Right hindlimb (tissue), 1 donor: Measurements from ENCODE around the gene AQP5.

Experiments used
- DNase-seq: peaks from one replicate; pipeline ENCODE4 v3.0.0-alpha.2; 2018

Gene AQP5

DNA sequence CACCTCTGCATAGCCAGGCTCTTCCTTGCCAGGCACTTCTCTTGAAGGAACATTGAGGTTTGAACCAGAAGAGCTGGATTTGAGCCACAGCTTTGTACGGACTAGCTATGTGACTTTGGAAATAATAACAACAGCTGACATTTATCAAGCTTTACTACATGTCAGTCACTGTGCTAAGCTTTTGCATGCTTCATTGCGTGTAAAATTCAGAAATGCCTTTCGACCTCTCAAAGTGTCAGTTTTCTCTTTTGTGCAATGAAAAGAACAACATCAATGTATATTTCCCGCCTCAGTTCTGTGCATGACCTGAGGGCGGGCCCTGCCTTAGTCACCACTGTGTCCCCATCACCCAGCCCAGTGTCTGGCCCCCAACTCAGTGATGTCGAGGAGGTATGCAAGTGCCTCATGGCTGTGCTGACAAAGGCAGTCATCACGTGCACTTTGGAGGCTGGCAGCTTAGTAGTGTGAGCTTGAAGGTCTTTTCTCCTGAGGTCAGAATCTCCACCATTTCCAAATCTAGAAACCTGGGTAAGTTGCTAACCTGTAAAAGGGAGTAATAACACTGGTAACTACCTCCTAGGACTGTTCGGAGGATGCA is 29.0 kb upstream of the AQP5 start:
- no peak for DNase-seq

DNA sequence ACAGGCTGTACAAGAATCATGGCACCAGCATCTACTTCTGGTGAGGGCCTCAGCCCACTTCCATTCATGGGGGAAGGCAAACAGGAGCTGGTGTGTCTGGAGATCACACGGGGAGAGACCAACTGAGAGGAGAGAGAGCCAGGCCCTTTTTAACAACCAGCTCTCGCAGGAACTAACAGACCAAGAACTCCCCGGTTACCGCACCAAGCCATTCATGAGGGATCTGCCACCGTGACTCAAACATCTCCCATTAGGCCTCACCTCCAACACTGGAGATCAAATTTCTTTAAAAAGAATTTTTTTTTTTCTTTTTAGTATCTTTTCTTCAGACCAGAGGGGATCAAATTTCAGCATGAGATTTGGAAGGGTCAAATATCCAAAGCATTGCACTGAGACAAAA is 27.9 kb upstream of the AQP5 start:
- no peak for DNase-seq

- no peak for DNase-seq
Observed at GRCh38 chr12:49934505-49934904, 27.2 kb upstream of the AQP5 start.

DNA sequence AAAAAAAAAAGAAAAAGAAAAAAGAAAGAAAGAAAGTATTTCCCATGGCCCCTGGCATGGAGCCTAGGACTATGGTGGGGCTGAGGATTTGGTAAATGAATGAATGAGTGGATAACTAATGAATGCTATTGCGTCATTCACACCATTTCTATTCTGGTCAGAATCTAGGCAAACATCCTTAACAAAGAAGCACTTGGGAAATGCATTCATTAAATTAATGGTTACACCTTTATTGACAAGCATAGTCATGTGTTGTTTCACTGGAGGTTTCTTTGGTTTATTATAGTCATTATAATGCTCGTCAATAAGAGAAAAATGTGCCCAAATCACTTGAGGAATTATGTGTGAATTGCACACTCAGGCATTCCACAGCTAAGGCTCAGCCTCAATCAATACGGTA is 24.7 kb upstream of the AQP5 start:
- no peak for DNase-seq

DNA sequence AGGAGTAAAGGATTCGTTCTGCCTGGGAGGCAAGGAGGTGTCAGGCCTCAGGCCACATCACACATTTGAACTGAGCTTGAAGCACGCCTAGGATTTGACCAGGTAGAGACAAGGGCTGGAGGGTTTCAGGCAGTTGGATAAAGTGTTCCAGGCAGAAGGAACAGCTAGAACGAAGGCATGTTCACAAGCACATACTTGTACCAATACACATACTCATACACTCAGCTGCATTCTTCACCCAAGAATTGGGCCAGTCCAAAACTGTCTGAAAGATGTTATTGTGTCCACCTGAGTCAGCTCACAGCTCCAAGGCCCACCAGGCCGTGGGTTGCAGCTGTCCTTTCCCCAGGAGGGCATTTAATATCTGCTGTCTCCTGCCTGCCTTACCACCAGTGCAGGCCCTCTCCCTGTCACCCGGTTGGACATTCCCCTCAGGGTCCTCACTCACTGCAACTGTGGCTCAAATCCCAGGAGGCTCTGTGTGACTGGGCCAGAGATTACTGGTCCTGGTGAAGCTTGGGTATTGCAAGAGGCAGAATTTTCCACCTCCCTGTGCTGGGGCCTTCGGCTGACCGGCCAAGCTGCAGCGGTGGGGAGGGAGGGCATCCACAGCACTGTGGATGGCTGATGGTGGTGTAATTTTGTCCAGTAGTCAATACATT is 23.9 kb upstream of the AQP5 start:
- no peak for DNase-seq

- no peak for DNase-seq
Observed at GRCh38 chr12:49939307-49939706, 22.4 kb upstream of the AQP5 start.

DNA sequence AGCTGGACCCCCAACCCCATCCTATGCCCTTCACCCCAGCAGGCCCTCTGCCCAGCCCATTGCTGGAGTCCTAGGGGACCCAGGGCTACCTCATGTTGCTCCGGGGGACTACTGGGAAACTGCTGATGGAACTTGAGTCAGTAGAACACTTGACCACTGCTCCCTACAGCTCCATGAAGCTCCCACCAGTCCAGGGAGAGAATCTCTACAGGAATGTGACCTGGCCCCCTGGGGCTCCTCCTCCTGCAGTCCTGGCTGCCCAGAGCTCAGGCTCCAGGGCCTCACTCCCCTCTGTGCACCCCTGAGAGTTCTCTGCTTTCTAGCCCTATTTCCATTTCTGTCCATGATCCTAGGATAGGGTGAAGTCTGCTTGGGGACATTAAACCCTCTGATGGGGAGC is 22.0 kb upstream of the AQP5 start:
- DNase-seq, result no peak

DNA sequence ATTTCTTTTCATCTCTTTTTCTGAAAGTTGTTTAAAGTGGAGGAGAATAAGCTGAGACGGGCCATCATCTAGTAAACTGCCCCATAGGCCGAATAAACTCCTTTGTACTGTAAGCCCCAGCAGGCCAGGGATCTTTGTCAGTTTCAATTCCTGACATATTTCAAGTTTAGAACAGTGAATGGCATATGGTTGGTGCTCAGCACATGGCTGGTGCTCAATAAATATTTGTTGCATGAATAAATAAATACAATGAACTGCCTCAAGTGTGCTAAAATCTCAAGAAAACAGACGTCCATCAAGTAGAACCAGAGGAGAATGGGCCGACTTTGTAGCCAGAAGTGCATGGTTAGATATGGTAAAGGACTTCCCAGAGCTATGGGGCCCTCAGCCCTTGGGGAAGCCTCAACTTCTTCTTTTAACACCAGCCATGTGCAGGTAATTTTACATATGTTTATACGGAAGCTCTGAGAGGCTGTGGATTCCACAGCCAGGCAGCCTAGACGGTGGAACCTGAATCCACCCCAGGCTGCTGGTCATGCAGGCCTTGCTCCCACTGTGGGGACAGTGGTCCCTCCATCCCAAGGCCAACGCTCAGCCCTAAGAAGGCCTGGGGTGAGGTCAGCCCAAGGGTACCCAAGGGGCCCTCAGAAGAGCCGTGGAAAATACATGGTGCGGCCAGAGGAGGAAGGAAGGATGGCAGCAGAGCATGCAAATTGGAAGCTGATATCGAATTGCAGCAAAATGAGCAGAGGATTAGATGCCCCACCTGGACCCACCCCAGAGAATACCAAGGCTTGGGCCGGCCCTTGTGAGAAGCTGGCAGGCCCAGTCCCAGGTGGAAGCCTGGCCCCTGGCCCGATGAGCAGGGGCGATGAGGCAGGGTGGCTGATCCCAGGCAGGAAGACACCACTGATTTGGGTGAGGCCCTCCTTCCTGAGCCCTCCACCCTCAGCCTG is 19.8 kb upstream of the AQP5 start:
- DNase-seq, result no peak

DNA sequence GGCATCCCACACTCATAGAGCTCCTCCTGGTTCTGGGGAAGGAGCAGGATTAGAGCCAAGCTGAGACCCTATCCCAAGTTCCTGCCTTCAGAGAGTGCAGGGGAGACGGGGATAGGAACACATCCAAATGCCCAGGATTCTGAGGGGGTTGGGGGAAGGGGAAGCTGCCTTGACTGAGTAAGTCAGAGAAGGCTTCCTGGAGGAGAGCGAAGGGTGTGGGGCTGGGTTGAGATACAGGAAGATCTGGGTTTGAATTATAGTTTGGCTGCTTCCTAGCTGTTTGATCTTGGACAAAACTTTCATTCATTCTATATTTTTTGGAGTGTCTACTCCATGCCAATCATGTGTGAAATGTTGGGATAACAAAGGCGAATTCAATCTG is 19.2 kb upstream of the AQP5 start:
- DNase-seq, result no peak

DNA sequence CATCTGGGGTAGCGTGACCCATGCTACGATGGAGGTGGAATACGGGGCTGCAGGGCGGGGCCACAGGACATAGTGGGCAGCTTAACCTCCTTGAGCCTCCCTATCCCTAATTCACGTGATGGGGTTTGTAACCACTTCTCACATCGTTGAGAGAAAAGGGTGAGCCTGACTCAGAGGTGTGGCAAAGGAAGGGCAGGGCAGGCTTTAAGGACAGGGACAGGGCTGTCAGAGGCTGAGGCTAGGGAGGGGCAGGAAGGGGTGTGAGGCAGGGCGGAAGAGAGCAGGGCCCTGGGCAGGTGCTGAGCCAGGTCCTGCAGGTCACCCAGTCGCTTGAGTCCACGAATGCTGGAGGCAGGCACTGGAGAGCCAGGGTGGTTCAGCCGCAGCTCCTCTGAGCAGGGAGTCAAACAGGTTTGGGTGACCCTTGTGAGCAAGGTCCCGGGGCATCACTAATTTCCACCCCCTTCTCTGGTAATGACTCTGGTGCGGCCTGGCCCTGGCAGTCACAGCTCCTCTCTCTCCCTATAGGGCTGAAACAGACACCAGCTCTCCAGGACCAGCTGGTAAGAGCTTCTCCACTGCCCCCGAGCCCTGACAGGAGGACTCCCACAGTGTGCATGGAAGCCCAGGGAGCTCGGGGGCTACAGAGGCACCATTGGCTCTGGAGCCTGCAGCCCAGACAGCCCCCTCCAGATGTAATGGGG is 18.6 kb upstream of the AQP5 start:
- no peak for DNase-seq

DNA sequence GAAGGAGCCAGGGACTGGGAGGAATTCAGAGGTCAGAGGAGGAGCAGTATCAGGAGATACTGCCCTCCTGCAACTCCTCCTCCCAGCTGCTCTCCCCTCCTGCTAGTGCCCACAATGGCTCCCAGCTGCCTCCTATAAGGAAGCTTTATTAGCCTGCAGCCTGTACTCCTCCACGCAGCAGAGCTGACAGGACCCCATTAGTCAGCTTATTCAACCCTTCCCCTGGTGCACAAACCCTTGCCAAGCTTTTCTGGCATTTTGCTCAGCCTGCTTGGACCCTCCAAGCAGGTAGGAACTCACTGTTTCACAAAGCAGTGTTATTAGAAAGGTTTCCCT is 18.1 kb upstream of the AQP5 start:
- no peak for DNase-seq

DNA sequence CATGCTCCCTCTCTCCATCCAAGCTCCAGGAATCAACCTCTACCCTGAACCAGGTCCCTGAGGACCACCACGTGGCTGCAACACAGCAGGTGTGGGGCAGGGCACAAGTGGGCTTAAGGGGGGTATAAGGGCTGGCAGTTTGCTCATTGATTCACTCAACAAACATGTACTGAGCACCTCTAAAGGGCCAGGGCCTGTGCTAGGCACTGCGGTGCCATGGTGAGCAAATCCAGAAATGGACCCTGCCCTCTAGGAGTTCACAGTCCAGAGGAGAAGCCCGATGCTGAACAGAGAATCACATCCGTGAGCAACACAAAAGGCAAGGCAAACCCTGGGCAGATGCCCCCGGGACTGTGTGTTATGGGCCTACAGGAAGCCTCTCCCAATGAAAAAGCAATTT is 17.6 kb upstream of the AQP5 start:
- DNase-seq, result no peak

- no peak for DNase-seq
Observed at GRCh38 chr12:49944718-49945117, 17.0 kb upstream of the AQP5 start.

DNA sequence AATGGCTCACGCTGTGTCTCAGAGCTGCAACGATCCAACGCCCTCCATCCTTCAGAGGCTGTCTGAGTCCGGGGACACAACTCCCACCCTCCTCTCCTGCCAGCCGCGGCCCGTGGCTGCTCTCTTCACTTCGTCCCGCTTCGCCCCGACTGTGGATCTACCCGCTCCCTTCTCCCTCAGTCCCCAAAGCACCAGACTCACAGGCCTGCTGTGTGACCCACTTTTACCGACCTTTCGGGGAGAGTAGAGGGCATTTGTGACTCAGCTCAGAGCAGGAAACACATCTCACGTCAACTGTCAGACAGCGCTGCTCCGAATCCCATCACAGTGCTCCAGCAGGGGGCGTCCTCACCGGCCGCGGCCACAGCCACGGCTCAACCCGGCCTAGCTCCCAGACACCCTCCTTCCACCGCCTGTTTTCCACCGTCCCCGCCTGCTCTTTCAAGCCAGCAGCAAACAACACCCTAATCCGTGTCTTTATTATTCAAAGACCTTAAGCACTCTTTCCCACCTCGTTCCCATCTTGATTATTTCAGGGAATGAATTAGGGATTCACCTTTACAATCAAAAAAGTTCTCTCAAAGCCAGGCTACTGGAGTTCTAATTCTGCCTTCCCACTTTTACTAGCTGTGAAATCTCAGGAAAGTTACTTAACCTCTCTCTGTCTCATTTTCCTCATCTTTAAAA is 16.1 kb upstream of the AQP5 start:
- DNase-seq, result peak; percentile 80

DNA sequence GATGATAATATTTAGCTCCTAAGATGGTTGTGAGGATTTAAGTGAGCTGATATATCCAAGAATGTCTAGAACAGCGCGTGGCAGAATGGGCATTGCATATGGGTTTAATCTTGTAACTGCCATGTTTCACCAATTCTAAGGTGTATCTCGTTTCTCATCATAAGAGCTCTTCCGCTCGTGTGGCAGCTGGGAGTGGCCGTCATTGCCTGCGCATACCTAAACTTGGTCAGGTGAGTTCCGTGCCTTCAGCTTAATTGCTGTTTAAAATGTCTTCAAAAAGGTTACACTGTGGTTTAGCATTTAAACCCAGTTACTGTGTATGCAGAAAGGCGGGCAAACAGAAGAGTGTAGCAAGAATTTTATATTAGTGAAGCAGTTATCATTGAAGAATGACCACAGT is 15.6 kb upstream of the AQP5 start:
- no peak for DNase-seq

DNA sequence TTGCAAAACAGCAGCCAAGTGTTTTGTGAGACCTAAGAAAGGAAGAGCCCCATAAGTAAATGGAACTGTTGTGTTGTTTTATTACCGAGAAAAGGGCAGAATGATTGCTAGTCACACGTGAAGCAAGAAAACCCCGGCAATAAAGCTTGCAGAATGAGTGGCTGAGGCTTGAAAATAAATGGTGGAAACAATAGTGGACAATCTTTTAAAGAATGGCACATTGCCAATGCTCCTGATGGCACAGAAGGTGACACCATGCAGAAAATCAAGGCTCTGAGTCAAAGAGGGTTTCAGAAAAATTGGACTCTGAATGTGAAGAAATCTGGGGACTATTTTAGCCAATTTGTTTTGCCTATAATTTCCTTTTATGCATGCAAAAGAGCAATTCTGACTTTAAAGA is 15.2 kb upstream of the AQP5 start:
- DNase-seq, result no peak

- no peak for DNase-seq
Observed at GRCh38 chr12:49947593-49948226, 14.0 kb upstream of the AQP5 start.

GRCh38 chr12:49948866-49949845 is 12.5 kb upstream of the AQP5 start:
- no peak for DNase-seq

DNA sequence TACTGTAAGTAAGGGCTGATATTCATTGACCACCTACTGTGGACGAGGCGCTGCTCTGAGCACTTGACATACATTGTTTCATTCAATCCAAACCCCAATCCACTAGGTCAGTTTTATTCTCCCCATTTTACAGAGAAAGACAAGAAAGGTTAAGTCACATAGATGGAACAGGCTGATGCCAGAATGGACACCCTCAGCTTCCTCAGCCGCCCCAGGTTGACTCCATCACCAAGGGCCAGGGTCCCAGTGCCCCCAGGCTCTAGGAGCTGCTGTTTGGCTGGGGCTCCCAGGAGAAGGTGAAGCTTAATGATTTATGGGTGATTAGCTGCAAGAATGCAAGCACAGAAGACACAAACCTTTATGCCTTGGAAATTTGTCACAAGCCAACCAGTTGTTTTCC is 11.8 kb upstream of the AQP5 start:
- no peak for DNase-seq

GRCh38 chr12:49950273-49951251 is 11.1 kb upstream of the AQP5 start, which contains the start of gene AQP2:
Gene AQP2 (plus strand): TSS chr12:49950737. CDS start chr12:49950831, 94 bp downstream.
- DNase-seq, result no peak
